CD4-positive, alpha-beta T cell treated with Interleukin-2 at 100 ng/mL for 4 hours (primary cell): Measurements from ENCODE around the gene PRDM2.
"Not testable (repeated sequence)": the region's sequence is repeated elsewhere in the genome, so short reads cannot be mapped to it uniquely, and the experiment has no call there.

ENCODE experiments used
- DNase-seq: peaks from one replicate; pipeline ENCODE4 v3.0.0-alpha.2; 2020; ENCODE audit warnings: low spot score

PRDM2 gene

GRCh38 chr1:13700521-13701270, 708 bp downstream of the PRDM2 start:
- peak; percentile 62 for DNase-seq

GRCh38 chr1:13701271-13701640, 1.3 kb downstream of the PRDM2 start:
- no peak for DNase-seq

GRCh38 chr1:13702425-13703127, 2.6 kb downstream of the PRDM2 start:
- peak; percentile 85 for DNase-seq

GRCh38 chr1:13703128-13703513, 3.1 kb downstream of the PRDM2 start:
- no peak for DNase-seq

GRCh38 chr1:13703558-13704490, 3.8 kb downstream of the PRDM2 start:
- no peak for DNase-seq

- no peak for DNase-seq
Measured at GRCh38 chr1:13706046-13706445, 6.1 kb downstream of the PRDM2 start.

GRCh38 chr1:13707164-13707563, 7.2 kb downstream of the PRDM2 start:
- no peak for DNase-seq

- no peak for DNase-seq
Measured at GRCh38 chr1:13708380-13708982, 8.5 kb downstream of the PRDM2 start.

GRCh38 chr1:13710086-13710485, 10.1 kb downstream of the PRDM2 start:
- no peak for DNase-seq

- no peak for DNase-seq
Measured at GRCh38 chr1:13714851-13715250, 14.9 kb downstream of the PRDM2 start.

- DNase-seq = not testable (repeated sequence)
Measured at GRCh38 chr1:13715616-13716287, 15.8 kb downstream of the PRDM2 start.

GRCh38 chr1:13722808-13723360, 22.9 kb downstream of the PRDM2 start:
- no peak for DNase-seq

- no peak for DNase-seq
Measured at GRCh38 chr1:13723810-13724209, 23.8 kb downstream of the PRDM2 start.

- peak; percentile 72 for DNase-seq
Measured at GRCh38 chr1:13725714-13726175, 25.8 kb downstream of the PRDM2 start.

- DNase-seq = no peak
Measured at GRCh38 chr1:13728091-13728715, 28.2 kb downstream of the PRDM2 start.

GRCh38 chr1:13730291-13730690, 30.3 kb downstream of the PRDM2 start:
- DNase-seq = peak; percentile 48

GRCh38 chr1:13730751-13731482, 30.9 kb downstream of the PRDM2 start:
- peak; percentile 86 for DNase-seq

GRCh38 chr1:13731897-13732296, 31.9 kb downstream of the PRDM2 start:
- DNase-seq = no peak

- DNase-seq = peak; percentile 61
Measured at GRCh38 chr1:13732971-13733667, 33.1 kb downstream of the PRDM2 start.
